ENCODE measurements around the gene SPA17.
A peak's percentile ranks its signal among the peaks of the same experiment; 100 is the strongest.

Gene SPA17

GRCh38 chr11:124661553-124661952 lies 12.2 kb upstream of the SPA17 start:
- no peak for FAIRE-seq
- no peak for DNase-seq (ENCODE audit: low spot score)

GRCh38 chr11:124662106-124662505 lies 11.6 kb upstream of the SPA17 start:
- DNase-seq (ENCODE audit: low spot score) (no peak), FAIRE-seq (no peak)

GRCh38 chr11:124663861-124664260 lies 9.8 kb upstream of the SPA17 start:
- no peak for DNase-seq (ENCODE audit: low spot score)
- FAIRE-seq, result no peak

- no peak for DNase-seq (ENCODE audit: low spot score)
- FAIRE-seq, result no peak
These were observed 6.1 kb upstream of the SPA17 start for GRCh38 chr11:124667601-124668000.

GRCh38 chr11:124669193-124669592 lies 4.5 kb upstream of the SPA17 start:
- FAIRE-seq, result no peak
- peak; percentile 39 for DNase-seq (ENCODE audit: low spot score)

GRCh38 chr11:124670732-124671131 lies 3.0 kb upstream of the SPA17 start:
- no peak for FAIRE-seq
- no peak for DNase-seq (ENCODE audit: low spot score)

- FAIRE-seq (no peak), DNase-seq (ENCODE audit: low spot score) (no peak)
These were observed 1.0 kb upstream of the SPA17 start for GRCh38 chr11:124672536-124673215.

- DNase-seq (ENCODE audit: low spot score), result peak; percentile 10
These were observed 439 bp downstream of the SPA17 start for GRCh38 chr11:124674168-124674517.

GRCh38 chr11:124674571-124674970 lies 867 bp downstream of the SPA17 start:
- DNase-seq (ENCODE audit: low spot score) (peak; percentile 8), FAIRE-seq (no peak)

More at GRCh38 chr11:124674168-124674517, 439 bp downstream of the SPA17 start:
- FAIRE-seq, result no peak

- FAIRE-seq, result no peak
- DNase-seq (ENCODE audit: low spot score), result no peak
These were observed 2.7 kb downstream of the SPA17 start for GRCh38 chr11:124676386-124676785.

- no peak for FAIRE-seq
- no peak for DNase-seq (ENCODE audit: low spot score)
These were observed 4.7 kb downstream of the SPA17 start for GRCh38 chr11:124678416-124678815.

GRCh38 chr11:124681421-124681820 lies 7.7 kb downstream of the SPA17 start:
- FAIRE-seq, result no peak

GRCh38 chr11:124682443-124682842 lies 8.7 kb downstream of the SPA17 start:
- no peak for FAIRE-seq
- DNase-seq (ENCODE audit: low spot score), result no peak

More at GRCh38 chr11:124681421-124681820, 7.7 kb downstream of the SPA17 start:
- DNase-seq (ENCODE audit: low spot score), result no peak

- FAIRE-seq (no peak), DNase-seq (ENCODE audit: low spot score) (no peak)
These were observed 19.4 kb downstream of the SPA17 start for GRCh38 chr11:124693142-124693541.

GRCh38 chr11:124699547-124699946 lies 25.8 kb downstream of the SPA17 start:
- FAIRE-seq (no peak), DNase-seq (ENCODE audit: low spot score) (no peak)

GRCh38 chr11:124700028-124700427 lies 26.3 kb downstream of the SPA17 start:
- DNase-seq (ENCODE audit: low spot score) (no peak), FAIRE-seq (no peak)

- DNase-seq (ENCODE audit: low spot score), result no peak
- no peak for FAIRE-seq
These were observed 34.1 kb downstream of the SPA17 start for GRCh38 chr11:124707829-124708228.

GRCh38 chr11:124712392-124712791 lies 38.7 kb downstream of the SPA17 start:
- DNase-seq (ENCODE audit: low spot score) (no peak), FAIRE-seq (no peak)

- no peak for DNase-seq (ENCODE audit: low spot score)
- FAIRE-seq, result no peak
These were observed 42.9 kb downstream of the SPA17 start for GRCh38 chr11:124716591-124716990.

- no peak for FAIRE-seq
- DNase-seq (ENCODE audit: low spot score), result no peak
These were observed 43.7 kb downstream of the SPA17 start for GRCh38 chr11:124717421-124717785.

GRCh38 chr11:124717786-124718651 lies 44.3 kb downstream of the SPA17 start:
- peak; percentile 30 for DNase-seq (ENCODE audit: low spot score)
- FAIRE-seq, result no peak

GRCh38 chr11:124718801-124719200 lies 45.1 kb downstream of the SPA17 start:
- DNase-seq (ENCODE audit: low spot score) (no peak), FAIRE-seq (no peak)

- no peak for DNase-seq (ENCODE audit: low spot score)
- no peak for FAIRE-seq
These were observed 45.8 kb downstream of the SPA17 start for GRCh38 chr11:124719534-124719933.
